K562 treated with DMSO at 1 percent for 4 hours (cell line): ENCODE results near the gene ZNF202. TPM values are rescaled to one million over a fixed set of nuclear protein-coding genes. Genes with fewer than 3 reads are reported as not detected.

Source experiments
- total RNA-seq: library from RNA; unstranded; fragments of 300-600 nt; gene quantifications from 2 replicates; pipeline ENCODE4 v1.2.3, GENCODE V29; 2022; ENCODE audit not compliant: insufficient read depth

Gene ZNF202
- total RNA-seq, result 2.8 and 4.9 TPM in 2 replicates

GRCh38 chr11:123741159-123742030, at the start of gene ZNF202:
ZNF202 (minus strand) TSS chr11:123741660; CDS start chr11:123730888, 10,772 bp downstream.

DNA sequence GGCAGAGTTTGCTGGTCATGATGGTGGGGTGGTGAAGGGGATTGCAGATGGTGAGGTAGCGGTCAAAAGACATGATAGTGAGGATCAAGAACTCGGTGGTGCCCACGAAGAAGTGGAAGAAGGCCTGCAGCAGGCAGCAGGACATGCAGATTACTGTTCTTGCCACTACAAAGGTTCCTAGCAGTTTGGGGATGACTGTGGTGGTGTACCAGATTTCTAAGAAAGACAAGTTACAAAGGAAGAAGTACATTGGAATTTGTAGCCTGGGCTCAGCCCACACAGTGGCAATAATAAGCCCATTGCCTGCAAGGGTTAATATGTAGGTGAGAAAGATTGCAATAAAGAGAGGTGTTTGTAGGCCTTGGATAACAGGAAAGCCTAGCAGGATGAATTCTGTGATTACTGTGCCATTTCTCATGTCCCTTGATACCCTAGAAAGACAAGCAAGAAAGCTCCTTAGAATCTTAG, 12.7 kb upstream of the ZNF202 start, which contains the start of gene OR6X1:
Gene OR6X1 (minus strand): TSS at position 418 of the 468 bp plus-strand sequence. CDS start 0 bp downstream, at position 418.

Other genes with a start within 250 kb of the ZNF202 start
- gene SCN3B, start 87.0 kb downstream of the ZNF202 start, total RNA-seq, result not detected in 2 replicates
- not detected in 2 replicates for gene OR6X1, start 12.9 kb upstream of the ZNF202 start, total RNA-seq
- not detected in 2 replicates for gene OR6M1, start 64.7 kb upstream of the ZNF202 start, total RNA-seq
- gene TMEM225, start 144.0 kb upstream of the ZNF202 start, total RNA-seq, result not detected in 2 replicates
- not detected in 2 replicates for gene OR8D4, start 160.5 kb upstream of the ZNF202 start, total RNA-seq
- gene OR4D5, start 198.0 kb upstream of the ZNF202 start, total RNA-seq, result not detected in 2 replicates
- not detected in 2 replicates for gene OR6T1, start 202.2 kb upstream of the ZNF202 start, total RNA-seq
- not detected in 2 replicates for gene OR10S1, start 236.1 kb upstream of the ZNF202 start, total RNA-seq